Measurements from ENCODE around the gene CLSTN1. TPM values are rescaled to one million over a fixed set of nuclear protein-coding genes. Genes with fewer than 3 reads are reported as not detected.
"Not testable (repeated sequence)": the region's sequence is repeated elsewhere in the genome, so short reads cannot be mapped to it uniquely, and the experiment has no call there.

The CLSTN1 gene
- total RNA-seq, 1 donor from 2014 or later, result 181 TPM

DNA sequence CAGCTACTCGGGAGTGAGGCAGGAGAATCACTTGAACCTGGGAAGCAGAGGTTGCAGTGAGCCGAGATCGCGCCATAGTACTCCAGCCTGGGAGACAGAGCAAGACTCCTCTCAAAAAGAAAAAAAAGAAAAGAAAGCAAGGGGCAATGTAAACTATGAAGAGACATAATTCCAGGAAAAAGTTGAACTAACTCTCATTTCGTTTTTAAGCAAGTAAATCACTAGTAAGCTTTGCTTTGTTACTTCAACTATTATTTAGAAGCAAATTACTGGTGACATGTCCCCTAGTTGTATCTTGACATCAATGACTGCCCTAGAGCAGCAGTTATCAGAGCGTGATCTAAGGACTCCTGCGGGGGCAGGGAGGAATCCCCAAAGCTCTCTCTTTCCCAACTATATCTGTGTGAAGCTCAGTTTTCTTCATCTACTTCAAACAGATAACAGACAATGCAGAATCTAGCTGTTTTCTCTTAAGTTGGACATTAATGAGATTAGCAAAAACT is 18.7 kb downstream of the CLSTN1 start:
- peaks cover 26% of the 10 kb centered on the region for H3K4me1 Mint-ChIP-seq (ENCODE audit: low read depth, unreplicated experiment)
- Histone ChIP-seq H3K36me3 (ENCODE audit: insufficient read depth, low read length) (no peaks in the 10 kb centered on the region), H3K4me2 (ENCODE audit: low read length) (no peak overlapping the region), H2AFZ (ENCODE audit: low read depth, low read length) (no peak overlapping the region), H3K9me3 (ENCODE audit: insufficient read depth, low read depth, low read length) (no peaks in the 10 kb centered on the region), H3K27ac (ENCODE audit: low read depth, low read length) (no peak overlapping the region), H3K9ac (ENCODE audit: low read length) (no peak overlapping the region), H4K20me1 (ENCODE audit: insufficient read depth, low read length) (peaks cover 75% of the 10 kb centered on the region), H3K79me2 (ENCODE audit: insufficient read depth, low read length) (peaks cover 85% of the 10 kb centered on the region), H3K4me1 (ENCODE audit: insufficient read depth, low read length) (no peaks in the 10 kb centered on the region), H3K4me3 (ENCODE audit: insufficient read depth, low read depth, low read length) (no peak overlapping the region), H3K27me3 (ENCODE audit: insufficient read depth, low read length) (no peaks in the 10 kb centered on the region)
- peaks cover 2% of the 10 kb centered on the region for H3K36me3 Mint-ChIP-seq (ENCODE audit: low read depth, unreplicated experiment)
- H3K9me3 Mint-ChIP-seq (ENCODE audit: unreplicated experiment), result no peaks in the 10 kb centered on the region
- TF ChIP-seq, protein P1, sequence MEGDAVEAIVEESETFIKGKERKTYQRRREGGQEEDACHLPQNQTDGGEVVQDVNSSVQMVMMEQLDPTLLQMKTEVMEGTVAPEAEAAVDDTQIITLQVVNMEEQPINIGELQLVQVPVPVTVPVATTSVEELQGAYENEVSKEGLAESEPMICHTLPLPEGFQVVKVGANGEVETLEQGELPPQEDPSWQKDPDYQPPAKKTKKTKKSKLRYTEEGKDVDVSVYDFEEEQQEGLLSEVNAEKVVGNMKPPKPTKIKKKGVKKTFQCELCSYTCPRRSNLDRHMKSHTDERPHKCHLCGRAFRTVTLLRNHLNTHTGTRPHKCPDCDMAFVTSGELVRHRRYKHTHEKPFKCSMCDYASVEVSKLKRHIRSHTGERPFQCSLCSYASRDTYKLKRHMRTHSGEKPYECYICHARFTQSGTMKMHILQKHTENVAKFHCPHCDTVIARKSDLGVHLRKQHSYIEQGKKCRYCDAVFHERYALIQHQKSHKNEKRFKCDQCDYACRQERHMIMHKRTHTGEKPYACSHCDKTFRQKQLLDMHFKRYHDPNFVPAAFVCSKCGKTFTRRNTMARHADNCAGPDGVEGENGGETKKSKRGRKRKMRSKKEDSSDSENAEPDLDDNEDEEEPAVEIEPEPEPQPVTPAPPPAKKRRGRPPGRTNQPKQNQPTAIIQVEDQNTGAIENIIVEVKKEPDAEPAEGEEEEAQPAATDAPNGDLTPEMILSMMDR (IDR thresholded peaks at IDR 0.05; ENCODE audit: insufficient read depth, low read depth, low read length), result no peak
- H3K4me3 Mint-ChIP-seq (ENCODE audit: unreplicated experiment), result no peak overlapping the region
- FAIRE-seq, result no peak
- DNase-seq (ENCODE audit: low read depth), result no peak
- H3K27me3 Mint-ChIP-seq (ENCODE audit: low read depth, unreplicated experiment), result no peaks in the 10 kb centered on the region
- H3K27ac Mint-ChIP-seq (ENCODE audit: unreplicated experiment), result no peak overlapping the region

DNA sequence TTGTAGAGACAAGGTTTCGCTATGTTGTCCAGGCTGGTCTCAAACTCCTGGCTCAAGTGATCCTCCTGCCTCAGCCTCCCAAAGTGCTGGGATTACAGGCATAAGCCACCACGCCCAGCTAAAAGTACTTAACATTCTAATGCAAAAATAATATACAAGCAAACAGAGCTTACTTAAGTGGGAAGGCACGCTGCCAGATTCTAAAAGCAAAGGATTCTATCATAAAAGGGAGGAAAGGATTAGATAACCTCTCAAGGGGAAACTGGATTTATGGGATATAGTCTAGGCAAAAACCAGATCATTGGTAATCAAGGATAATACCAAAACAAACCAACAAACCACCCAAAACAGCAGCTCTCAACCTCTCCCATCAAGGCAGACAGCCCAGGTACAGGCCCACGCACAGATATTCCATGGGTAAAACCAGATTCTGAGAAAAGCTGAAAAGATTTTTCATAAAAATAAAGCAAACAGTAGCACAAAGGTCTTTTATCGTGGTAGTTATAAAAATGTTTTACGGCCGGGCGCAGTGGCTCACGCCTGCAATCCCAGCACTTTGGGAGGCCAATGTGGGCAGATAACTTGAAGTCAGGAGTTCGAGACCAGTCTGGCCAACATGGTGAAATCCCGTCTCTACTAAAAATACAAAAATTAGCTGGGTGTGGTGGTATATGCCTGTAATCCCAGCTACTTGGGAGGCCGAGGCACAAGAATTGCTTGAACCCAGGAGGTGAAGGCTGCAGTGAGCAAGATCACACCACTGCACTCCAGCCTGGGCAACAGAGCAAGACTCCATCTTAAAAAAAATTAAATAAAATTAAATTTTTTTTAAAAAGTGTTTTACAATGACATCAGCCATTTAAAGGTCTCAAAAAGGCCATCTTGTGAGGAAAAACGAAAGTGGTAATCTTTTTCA is 20.5 kb downstream of the CLSTN1 start:
- not testable (repeated sequence) for H3K9ac ChIP-seq (ENCODE audit: low read length); H3K4me2 ChIP-seq (ENCODE audit: low read length); H3K27me3 ChIP-seq (ENCODE audit: insufficient read depth, low read length); H3K27me3 Mint-ChIP-seq (ENCODE audit: low read depth, unreplicated experiment); H3K27ac Mint-ChIP-seq (ENCODE audit: unreplicated experiment); DNase-seq (ENCODE audit: low read depth); H3K9me3 Mint-ChIP-seq (ENCODE audit: unreplicated experiment); H3K4me3 Mint-ChIP-seq (ENCODE audit: unreplicated experiment); H3K27ac ChIP-seq (ENCODE audit: low read depth, low read length); H3K36me3 ChIP-seq (ENCODE audit: insufficient read depth, low read length); H3K4me1 ChIP-seq (ENCODE audit: insufficient read depth, low read length); H3K4me3 ChIP-seq (ENCODE audit: insufficient read depth, low read depth, low read length); FAIRE-seq; H3K9me3 ChIP-seq (ENCODE audit: insufficient read depth, low read depth, low read length); H3K36me3 Mint-ChIP-seq (ENCODE audit: low read depth, unreplicated experiment); H2AFZ ChIP-seq (ENCODE audit: low read depth, low read length)
- H3K4me1 Mint-ChIP-seq (ENCODE audit: low read depth, unreplicated experiment), result peaks cover 19% of the 10 kb centered on the region
- H4K20me1 ChIP-seq (ENCODE audit: insufficient read depth, low read length), result peaks cover 68% of the 10 kb centered on the region
- H3K79me2 ChIP-seq (ENCODE audit: insufficient read depth, low read length), result peaks cover 86% of the 10 kb centered on the region

DNA sequence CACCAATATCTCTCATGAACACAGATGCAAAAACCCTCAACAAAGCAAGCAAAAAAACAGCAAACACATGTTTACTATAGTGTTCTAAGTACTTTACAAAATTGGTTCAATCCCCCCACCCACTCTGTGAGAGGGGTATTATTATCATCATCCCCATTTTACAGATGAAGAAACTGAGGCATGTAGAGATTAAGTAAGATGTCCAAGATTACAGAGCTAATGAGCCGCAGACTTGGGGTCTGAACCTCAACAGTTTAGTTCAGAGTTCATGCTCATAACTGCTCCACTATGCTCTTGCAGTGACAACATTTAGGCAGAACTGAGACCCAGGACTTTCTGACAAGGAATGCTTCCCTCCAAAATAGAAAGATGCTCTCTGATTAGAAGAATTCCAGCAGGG is 21.9 kb downstream of the CLSTN1 start:
- no peak overlapping the region for H3K4me3 ChIP-seq (ENCODE audit: insufficient read depth, low read depth, low read length)
- Mint-ChIP-seq H3K27ac (ENCODE audit: unreplicated experiment) (no peak overlapping the region), H3K27me3 (ENCODE audit: low read depth, unreplicated experiment) (no peaks in the 10 kb centered on the region), H3K9me3 (ENCODE audit: unreplicated experiment) (no peaks in the 10 kb centered on the region), H3K36me3 (ENCODE audit: low read depth, unreplicated experiment) (no peaks in the 10 kb centered on the region), H3K4me1 (ENCODE audit: low read depth, unreplicated experiment) (peaks cover 16% of the 10 kb centered on the region), H3K4me3 (ENCODE audit: unreplicated experiment) (no peak overlapping the region)
- H3K79me2 ChIP-seq (ENCODE audit: insufficient read depth, low read length), result peaks cover 84% of the 10 kb centered on the region
- no peak for FAIRE-seq
- H3K9ac ChIP-seq (ENCODE audit: low read length), result no peak overlapping the region
- H3K36me3 ChIP-seq (ENCODE audit: insufficient read depth, low read length), result no peaks in the 10 kb centered on the region
- no peak for DNase-seq (ENCODE audit: low read depth)
- H3K27ac ChIP-seq (ENCODE audit: low read depth, low read length), result no peak overlapping the region
- H3K4me1 ChIP-seq (ENCODE audit: insufficient read depth, low read length), result no peaks in the 10 kb centered on the region
- no peaks in the 10 kb centered on the region for H3K9me3 ChIP-seq (ENCODE audit: insufficient read depth, low read depth, low read length)
- H3K27me3 ChIP-seq (ENCODE audit: insufficient read depth, low read length), result no peaks in the 10 kb centered on the region
- H3K4me2 ChIP-seq (ENCODE audit: low read length), result no peak overlapping the region
- TF ChIP-seq EZH2 (IDR thresholded peaks at IDR 0.05; ENCODE audit: insufficient read depth, low read length), result no peak
- TF ChIP-seq, protein P1 (IDR thresholded peaks at IDR 0.05; ENCODE audit: insufficient read depth, low read depth, low read length), result no peak
- H4K20me1 ChIP-seq (ENCODE audit: insufficient read depth, low read length), result peaks cover 68% of the 10 kb centered on the region
- H2AFZ ChIP-seq (ENCODE audit: low read depth, low read length), result no peak overlapping the region

All from astrocyte (in vitro differentiated cells and primary cell).